HCT116 (cell line): ENCODE data around the gene DNAH5. TPM values are rescaled to one million over a fixed set of nuclear protein-coding genes. Genes with fewer than 3 reads are reported as not detected.

Experiments used
- ATAC-seq: fragments of 200-7000 bp; cut with Tn5 transposase; 2 replicates; pipeline ENCODE4 v1.9.1; 2020; ENCODE audit warnings: mild to moderate bottlenecking, moderate library complexity
- BruUV-seq: library from RNA; stranded (reverse); fragments of 400-500 nt; replicated peaks from 2 replicates; lab custom pipeline; 2021; lab: Mats Ljungman, UMichigan
- CTCF ChIA-PET: fragments of 300-600 bp; sonication (Branson Sonifier 250); formaldehyde crosslinking; loops from one replicate; lab custom pipeline; 2021; ENCODE audit warnings: antibody characterized with exemption; lab: Charles Lee
- POLR2A ChIA-PET: fragments of 300-600, 350-600 bp; sonication (Branson Sonifier 250); formaldehyde crosslinking; loops from one replicate; lab custom pipeline; 2021; ENCODE audit warnings: antibody characterized with exemption; lab: Charles Lee
- RAD21 ChIA-PET, 2 experiments: fragments of 300-600 bp; sonication (Branson Sonifier 250); formaldehyde crosslinking; loops; one replicate each; lab custom pipeline; 2023; ENCODE audit warnings: low total read pairs in 2 of 2; ENCODE audit not compliant: uncharacterized antibody in 2 of 2, unreplicated experiment in 2 of 2, low non-redundant PET in 1 of 2; lab: Charles Lee
- DNase-seq: peaks from one replicate; pipeline ENCODE4 v3.0.0-alpha.2; 2010; ENCODE audit warnings: low read depth, low spot score
- H2AFZ ChIP-seq: fragments of 200-600 bp; shearing (Covaris generic), sonication (generic); 2 replicates; pipeline ENCODE4 v1.6.1; 2017; ENCODE audit warnings: low read depth, mixed run types, mixed read lengths, antibody characterized with exemption, low read length; ENCODE audit not compliant: poor library complexity, severe bottlenecking
- H3K27ac ChIP-seq: 2 replicates; pipeline ENCODE4 v1.5.1; 2012; ENCODE audit warnings: low read depth, low read length
- H3K27me3 ChIP-seq: fragments of 200-600 bp; sonication (generic); 2 replicates; pipeline ENCODE4 v1.6.1; 2016; ENCODE audit warnings: mixed run types, low read length, mixed read lengths; ENCODE audit not compliant: insufficient read depth
- H3K36me3 ChIP-seq, 2 experiments: fragments of 200-500 bp in 1 of 2; fragments of 200-600 bp in 1 of 2; sonication (Bioruptor generic) in 1 of 2; sonication (generic) in 1 of 2; 2 replicates each; pipeline versions ENCODE4 v1.5.1 to v1.6.1; 2014 to 2016; ENCODE audit warnings: low read length in 2 of 2, inconsistent platforms in 1 of 2, mixed read lengths in 1 of 2, mixed run types in 1 of 2; ENCODE audit not compliant: insufficient read depth in 2 of 2, control insufficient read depth in 1 of 2
- H3K4me1 ChIP-seq, 2 experiments: fragments of 200-600 bp in 1 of 2; sonication (generic) in 1 of 2; 2 replicates each; pipeline versions ENCODE4 v1.5.1 to v1.6.1; 2012 to 2017; ENCODE audit warnings: low read length in 2 of 2, inconsistent platforms in 1 of 2, mild to moderate bottlenecking in 1 of 2, mixed read lengths in 1 of 2, mixed run types in 1 of 2, moderate library complexity in 1 of 2; ENCODE audit not compliant: insufficient read depth in 2 of 2, control insufficient read depth in 1 of 2
- H3K4me2 ChIP-seq: fragments of 200-600 bp; sonication (generic); 2 replicates; pipeline ENCODE4 v1.6.1; 2017; ENCODE audit warnings: mixed run types, low read length, mixed read lengths
- H3K4me3 ChIP-seq, 2 experiments: fragments of 200-600 bp in 1 of 2; sonication (generic) in 1 of 2; replicated peaks in 1 of 2; 2 replicates each; pipeline ENCODE4 v1.5.1; 2011 to 2016; ENCODE audit warnings: low read length in 2 of 2, control low read depth in 1 of 2, low read depth in 1 of 2, mild to moderate bottlenecking in 1 of 2, mixed read lengths in 1 of 2, mixed run types in 1 of 2
- H3K79me2 ChIP-seq: fragments of 200-600 bp; sonication (generic); 2 replicates; pipeline ENCODE4 v1.6.1; 2017; ENCODE audit warnings: mild to moderate bottlenecking, mixed run types, low read length, moderate library complexity, mixed read lengths; ENCODE audit not compliant: insufficient read depth
- H3K9ac ChIP-seq: fragments of 200-600 bp; sonication (generic); 2 replicates; pipeline ENCODE4 v1.6.1; 2016; ENCODE audit warnings: low read length, mixed read lengths
- H3K9me2 ChIP-seq: fragments of 200-600 bp; sonication (generic), shearing (Covaris generic); 2 replicates; pipeline ENCODE4 v1.6.1; 2017; ENCODE audit warnings: mixed run types, mild to moderate bottlenecking, moderate library complexity; ENCODE audit not compliant: insufficient read depth
- H3K9me3 ChIP-seq, 2 experiments: fragments of 200-500 bp in 1 of 2; fragments of 200-600 bp in 1 of 2; sonication (Bioruptor generic) in 1 of 2; sonication (generic) in 1 of 2; 2 replicates each; pipeline ENCODE4 v1.6.1; 2014 to 2017; ENCODE audit warnings: low read length in 2 of 2, mixed read lengths in 2 of 2, inconsistent platforms in 1 of 2, low read depth in 1 of 2, mild to moderate bottlenecking in 1 of 2, mixed run types in 1 of 2, moderate library complexity in 1 of 2; ENCODE audit not compliant: control insufficient read depth in 1 of 2, insufficient read depth in 1 of 2
- H4K20me1 ChIP-seq: fragments of 200-600 bp; sonication (generic), shearing (Covaris generic); 2 replicates; pipeline ENCODE4 v1.6.1; 2017; ENCODE audit warnings: mixed run types, mild to moderate bottlenecking, moderate library complexity; ENCODE audit not compliant: insufficient read depth
- CBX3 ChIP-seq: IDR thresholded peaks from 2 replicates; pipeline ENCODE4 v1.6.1; 2012; ENCODE audit warnings: low read depth
- CEBPB ChIP-seq: IDR thresholded peaks from 2 replicates; pipeline ENCODE4 v1.6.1; 2012; ENCODE audit warnings: low read depth
- EGR1 ChIP-seq: IDR thresholded peaks from 2 replicates; pipeline ENCODE4 v1.6.1; 2012; ENCODE audit warnings: low read depth
- EZH2 ChIP-seq: fragments of 200-600 bp; sonication (generic); IDR thresholded peaks from 2 replicates; pipeline ENCODE4 v1.6.1; 2017; ENCODE audit warnings: antibody characterized with exemption, mixed run types
- JUND ChIP-seq: IDR thresholded peaks from 2 replicates; pipeline ENCODE4 v1.6.1; 2012
- POLR2A ChIP-seq: IDR thresholded peaks from 2 replicates; pipeline ENCODE4 v1.7.0; 2011; ENCODE audit warnings: borderline replicate concordance; ENCODE audit not compliant: insufficient read depth, insufficient read length; ENCODE audit errors: extremely low read depth
- POLR2AphosphoS5 ChIP-seq: IDR thresholded peaks from 2 replicates; pipeline ENCODE4 v1.6.1; 2011; ENCODE audit warnings: mild to moderate bottlenecking, low read depth, low read length, moderate library complexity
- SP1 ChIP-seq: IDR thresholded peaks from 2 replicates; pipeline ENCODE4 v1.6.1; 2012; ENCODE audit warnings: low read depth
- SRF ChIP-seq: IDR thresholded peaks from 2 replicates; pipeline ENCODE4 v1.6.1; 2012; ENCODE audit warnings: low read depth
- YY1 ChIP-seq: IDR thresholded peaks from 2 replicates; pipeline ENCODE4 v1.6.1; 2011; ENCODE audit warnings: low read length, low read depth, moderate library complexity, mild to moderate bottlenecking; ENCODE audit not compliant: insufficient replicate concordance; ENCODE audit errors: extremely low read depth
- ZFX ChIP-seq: fragments of 450-650 bp; IDR thresholded peaks from 2 replicates; pipeline ENCODE4 v1.6.1; 2017
- intact Hi-C: fragments of 100-400 bp; cut with micrococcal nuclease; formaldehyde crosslinking; loops from 2 replicates; pipeline ENCODE4 v1.10.0; 2022
- total RNA-seq: library from RNA; stranded (reverse); gene quantifications from one replicate; pipeline ENCODE4 v1.2.1, GENCODE V29; 2021; ENCODE audit not compliant: unreplicated experiment
- TF ChIP-seq, protein P1 (sequence below): IDR thresholded peaks from 2 replicates; pipeline ENCODE4 v1.6.1; 2011; ENCODE audit warnings: mild to moderate bottlenecking, low read length, moderate library complexity; ENCODE audit not compliant: insufficient replicate concordance; ENCODE audit errors: extremely low read depth
- TF ChIP-seq, protein P2 (sequence below), 3 experiments: fragments of 200-600 bp in 1 of 3; sonication (generic) in 1 of 3; IDR thresholded peaks in 2 of 3; conservative IDR thresholded peaks in 1 of 3; 2 replicates each; pipeline ENCODE4 v1.5.1; 2012 to 2017; ENCODE audit warnings: low read depth in 2 of 3, low read length in 2 of 3, antibody characterized with exemption in 1 of 3, borderline replicate concordance in 1 of 3, control low read depth in 1 of 3, mild to moderate bottlenecking in 1 of 3, mixed read lengths in 1 of 3, mixed run types in 1 of 3, moderate library complexity in 1 of 3; ENCODE audit not compliant: insufficient read depth in 1 of 3

Gene DNAH5
- total RNA-seq, 1 experiment from 2014 or later, result 0.37 TPM

DNA sequence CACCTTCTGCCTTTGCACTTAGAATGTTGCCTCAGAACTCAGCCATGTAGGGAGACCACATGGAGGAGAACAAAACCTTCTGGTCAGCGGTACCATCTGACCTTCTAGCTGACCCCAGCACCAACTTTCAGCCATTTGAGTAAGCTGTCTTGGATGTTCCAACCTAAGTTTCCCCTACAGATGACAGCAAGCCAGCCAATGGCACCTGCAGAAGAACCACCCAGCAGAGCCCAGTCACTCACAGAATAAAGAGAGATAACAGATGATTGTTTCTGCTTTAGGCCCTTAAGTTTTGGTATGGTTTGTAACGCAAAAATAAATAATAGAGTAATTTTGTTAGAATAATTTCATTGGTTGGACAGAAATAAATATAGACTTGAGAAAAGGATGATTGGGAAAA, 10.4 kb downstream of the DNAH5 start (continued):
- TF ChIP-seq, protein P1, sequence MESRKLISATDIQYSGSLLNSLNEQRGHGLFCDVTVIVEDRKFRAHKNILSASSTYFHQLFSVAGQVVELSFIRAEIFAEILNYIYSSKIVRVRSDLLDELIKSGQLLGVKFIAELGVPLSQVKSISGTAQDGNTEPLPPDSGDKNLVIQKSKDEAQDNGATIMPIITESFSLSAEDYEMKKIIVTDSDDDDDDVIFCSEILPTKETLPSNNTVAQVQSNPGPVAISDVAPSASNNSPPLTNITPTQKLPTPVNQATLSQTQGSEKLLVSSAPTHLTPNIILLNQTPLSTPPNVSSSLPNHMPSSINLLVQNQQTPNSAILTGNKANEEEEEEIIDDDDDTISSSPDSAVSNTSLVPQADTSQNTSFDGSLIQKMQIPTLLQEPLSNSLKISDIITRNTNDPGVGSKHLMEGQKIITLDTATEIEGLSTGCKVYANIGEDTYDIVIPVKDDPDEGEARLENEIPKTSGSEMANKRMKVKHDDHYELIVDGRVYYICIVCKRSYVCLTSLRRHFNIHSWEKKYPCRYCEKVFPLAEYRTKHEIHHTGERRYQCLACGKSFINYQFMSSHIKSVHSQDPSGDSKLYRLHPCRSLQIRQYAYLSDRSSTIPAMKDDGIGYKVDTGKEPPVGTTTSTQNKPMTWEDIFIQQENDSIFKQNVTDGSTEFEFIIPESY, result no peak
- no peak for TF ChIP-seq ZFX
- no peak for TF ChIP-seq JUND
- no peak for TF ChIP-seq CBX3
- no peak for TF ChIP-seq CEBPB
- TF ChIP-seq SP1, result no peak
- TF ChIP-seq YY1, result no peak
- TF ChIP-seq SRF, result no peak
- no peak for TF ChIP-seq EZH2
- TF ChIP-seq, all 23 proteins: peak for 0

DNA sequence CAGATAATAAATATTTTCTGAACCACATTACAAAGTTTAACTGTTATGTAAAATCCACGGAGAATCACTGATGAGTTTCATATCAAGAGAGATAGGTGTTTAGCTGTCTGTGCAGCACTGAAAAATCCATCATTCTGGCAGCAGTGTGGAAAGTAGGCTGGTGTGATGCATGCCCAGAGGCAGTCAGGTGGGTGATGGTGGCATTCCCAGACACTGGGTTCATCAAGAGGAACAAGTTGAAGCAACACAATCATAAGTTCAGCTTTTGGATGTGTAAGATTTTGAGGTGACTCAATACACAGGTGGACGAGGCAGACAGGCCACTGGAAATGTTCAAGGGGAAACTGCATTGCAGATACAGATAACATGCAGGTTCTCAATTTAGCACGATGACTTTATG, 11.9 kb downstream of the DNAH5 start:
- H3K4me3 ChIP-seq, result no peak overlapping the region
- ATAC-seq, result no peak
- no peaks in the 10 kb centered on the region for H3K36me3 ChIP-seq
- H3K79me2 ChIP-seq, result no peaks in the 10 kb centered on the region
- intact Hi-C loops, result no loop called here
- no peaks in the 10 kb centered on the region for H3K9me2 ChIP-seq
- no peak overlapping the region for H3K4me2 ChIP-seq
- no TSS peak for BruUV-seq
- H3K9me3 ChIP-seq, result no peaks in the 10 kb centered on the region
- no peak for DNase-seq
- no peak for TF ChIP-seq POLR2AphosphoS5
- TF ChIP-seq, protein P1, result no peak
- no peak for TF ChIP-seq POLR2A
- TF ChIP-seq CEBPB, result no peak
- TF ChIP-seq EGR1, result no peak
- TF ChIP-seq, protein P2, sequence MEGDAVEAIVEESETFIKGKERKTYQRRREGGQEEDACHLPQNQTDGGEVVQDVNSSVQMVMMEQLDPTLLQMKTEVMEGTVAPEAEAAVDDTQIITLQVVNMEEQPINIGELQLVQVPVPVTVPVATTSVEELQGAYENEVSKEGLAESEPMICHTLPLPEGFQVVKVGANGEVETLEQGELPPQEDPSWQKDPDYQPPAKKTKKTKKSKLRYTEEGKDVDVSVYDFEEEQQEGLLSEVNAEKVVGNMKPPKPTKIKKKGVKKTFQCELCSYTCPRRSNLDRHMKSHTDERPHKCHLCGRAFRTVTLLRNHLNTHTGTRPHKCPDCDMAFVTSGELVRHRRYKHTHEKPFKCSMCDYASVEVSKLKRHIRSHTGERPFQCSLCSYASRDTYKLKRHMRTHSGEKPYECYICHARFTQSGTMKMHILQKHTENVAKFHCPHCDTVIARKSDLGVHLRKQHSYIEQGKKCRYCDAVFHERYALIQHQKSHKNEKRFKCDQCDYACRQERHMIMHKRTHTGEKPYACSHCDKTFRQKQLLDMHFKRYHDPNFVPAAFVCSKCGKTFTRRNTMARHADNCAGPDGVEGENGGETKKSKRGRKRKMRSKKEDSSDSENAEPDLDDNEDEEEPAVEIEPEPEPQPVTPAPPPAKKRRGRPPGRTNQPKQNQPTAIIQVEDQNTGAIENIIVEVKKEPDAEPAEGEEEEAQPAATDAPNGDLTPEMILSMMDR (IDR thresholded peaks at IDR 0.05 in 2 of 3, conservative IDR thresholded peaks at IDR 0.05 in 1 of 3; ENCODE audit: borderline replicate concordance in 1 of 3, insufficient read depth in 1 of 3, low read depth in 2 of 3, low read length in 2 of 3), result no peak
- RAD21 ChIA-PET, result no interaction called here
- no peak overlapping the region for H3K27ac ChIP-seq
- no peaks in the 10 kb centered on the region for H3K4me1 ChIP-seq
- no peak overlapping the region for H2AFZ ChIP-seq
- H3K27me3 ChIP-seq, result peaks cover 21% of the 10 kb centered on the region; the same call in 1 of the 2 replicates
- POLR2A ChIA-PET, result no interaction called here
- H3K9ac ChIP-seq, result no peak overlapping the region
- H4K20me1 ChIP-seq, result no peaks in the 10 kb centered on the region
- CTCF ChIA-PET, result no interaction called here
